HEK293 (cell line): ENCODE results near the gene SMARCA2.

Source experiments
- ZBTB17 ChIP-seq: fragments of 450-650 bp; formaldehyde crosslinking; IDR thresholded peaks from 2 replicates; pipeline ENCODE4 v1.5.1; 2016; ENCODE audit warnings: missing biosample characterization, missing genetic modification characterization
- ZEB2 ChIP-seq: fragments of 450-650 bp; formaldehyde crosslinking; IDR thresholded peaks from 2 replicates; pipeline ENCODE4 v1.5.1; 2016; ENCODE audit warnings: missing biosample characterization, missing genetic modification characterization
- ZNF792 ChIP-seq: fragments of 450-650 bp; formaldehyde crosslinking; IDR thresholded peaks from 2 replicates; pipeline ENCODE4 v1.5.1; 2016; ENCODE audit warnings: missing biosample characterization, missing genetic modification characterization

DNA sequence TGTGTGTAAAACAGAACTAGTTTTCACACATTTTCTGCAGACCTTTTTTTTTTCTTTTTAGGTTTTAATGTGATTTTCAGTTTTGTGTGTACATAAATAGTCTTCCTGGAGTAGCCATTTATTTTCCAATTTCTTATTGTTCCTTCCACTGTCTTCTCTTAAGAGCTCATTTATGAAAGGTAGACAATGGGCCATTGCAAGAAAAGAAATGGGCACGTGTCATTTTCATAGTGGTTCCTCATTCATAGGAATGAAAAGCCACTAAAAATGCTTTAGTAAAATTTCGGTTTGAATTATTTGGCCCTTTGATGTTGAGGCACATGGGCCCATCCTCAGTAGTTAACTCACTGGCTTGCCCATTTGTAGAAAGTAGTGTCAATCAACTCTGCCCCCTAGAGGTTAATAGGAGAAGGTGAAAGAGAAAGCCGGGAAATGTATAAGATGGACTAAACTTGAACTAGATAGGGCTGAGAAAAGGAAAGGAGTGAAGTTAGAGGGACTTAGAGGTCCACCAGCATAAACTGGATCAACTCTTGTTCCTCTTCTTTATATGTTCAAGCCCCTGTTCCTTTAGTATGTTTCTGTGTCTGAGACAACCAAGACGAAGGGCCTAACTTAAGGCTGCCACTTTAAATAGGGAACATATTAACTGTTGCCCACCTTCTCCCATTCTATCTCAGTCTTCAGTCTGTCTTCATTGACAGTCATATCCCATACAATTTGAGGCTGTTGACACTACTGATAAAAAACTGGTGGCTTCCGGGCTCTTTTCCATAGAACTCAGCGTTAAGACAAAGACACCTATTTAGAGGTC lies 72.6 kb downstream of the SMARCA2 start:
- TF ChIP-seq ZEB2 (tag by site-specific recombination) (no peak), ZNF792 (tag by site-specific recombination) (no peak), ZBTB17 (tag by site-specific recombination) (no peak)
